WTC11 (cell line): ENCODE data around the gene BCL2L11.

ENCODE experiments used
- CBFB ChIP-seq: sonication (generic); formaldehyde crosslinking; IDR thresholded peaks from 2 replicates; pipeline ENCODE4 v1.8.1; 2022; ENCODE audit warnings: mild to moderate bottlenecking, low read depth, missing genetic modification reagents
- CTCF ChIP-seq: fragments of 200-600 bp; IDR thresholded peaks from 2 replicates; pipeline ENCODE4 v1.8.0; 2022; ENCODE audit warnings: antibody characterized with exemption
- TEAD1 ChIP-seq: sonication (generic); formaldehyde crosslinking; IDR thresholded peaks from 2 replicates; pipeline ENCODE4 v1.8.0; 2022; ENCODE audit warnings: mild to moderate bottlenecking, missing genetic modification reagents
- ZNF232 ChIP-seq: sonication (generic); formaldehyde crosslinking; IDR thresholded peaks from 2 replicates; pipeline ENCODE4 v1.8.0; 2022; ENCODE audit warnings: mild to moderate bottlenecking, missing genetic modification reagents
- TF ChIP-seq, protein P1 (sequence below): fragments of 250-450 bp; sonication (Bioruptor Pico); IDR thresholded peaks from 2 replicates; pipeline ENCODE4 v1.9.0; 2021; ENCODE audit warnings: mild to moderate bottlenecking, borderline replicate concordance

- TF ChIP-seq CTCF: no peak
- TF ChIP-seq, protein P1, sequence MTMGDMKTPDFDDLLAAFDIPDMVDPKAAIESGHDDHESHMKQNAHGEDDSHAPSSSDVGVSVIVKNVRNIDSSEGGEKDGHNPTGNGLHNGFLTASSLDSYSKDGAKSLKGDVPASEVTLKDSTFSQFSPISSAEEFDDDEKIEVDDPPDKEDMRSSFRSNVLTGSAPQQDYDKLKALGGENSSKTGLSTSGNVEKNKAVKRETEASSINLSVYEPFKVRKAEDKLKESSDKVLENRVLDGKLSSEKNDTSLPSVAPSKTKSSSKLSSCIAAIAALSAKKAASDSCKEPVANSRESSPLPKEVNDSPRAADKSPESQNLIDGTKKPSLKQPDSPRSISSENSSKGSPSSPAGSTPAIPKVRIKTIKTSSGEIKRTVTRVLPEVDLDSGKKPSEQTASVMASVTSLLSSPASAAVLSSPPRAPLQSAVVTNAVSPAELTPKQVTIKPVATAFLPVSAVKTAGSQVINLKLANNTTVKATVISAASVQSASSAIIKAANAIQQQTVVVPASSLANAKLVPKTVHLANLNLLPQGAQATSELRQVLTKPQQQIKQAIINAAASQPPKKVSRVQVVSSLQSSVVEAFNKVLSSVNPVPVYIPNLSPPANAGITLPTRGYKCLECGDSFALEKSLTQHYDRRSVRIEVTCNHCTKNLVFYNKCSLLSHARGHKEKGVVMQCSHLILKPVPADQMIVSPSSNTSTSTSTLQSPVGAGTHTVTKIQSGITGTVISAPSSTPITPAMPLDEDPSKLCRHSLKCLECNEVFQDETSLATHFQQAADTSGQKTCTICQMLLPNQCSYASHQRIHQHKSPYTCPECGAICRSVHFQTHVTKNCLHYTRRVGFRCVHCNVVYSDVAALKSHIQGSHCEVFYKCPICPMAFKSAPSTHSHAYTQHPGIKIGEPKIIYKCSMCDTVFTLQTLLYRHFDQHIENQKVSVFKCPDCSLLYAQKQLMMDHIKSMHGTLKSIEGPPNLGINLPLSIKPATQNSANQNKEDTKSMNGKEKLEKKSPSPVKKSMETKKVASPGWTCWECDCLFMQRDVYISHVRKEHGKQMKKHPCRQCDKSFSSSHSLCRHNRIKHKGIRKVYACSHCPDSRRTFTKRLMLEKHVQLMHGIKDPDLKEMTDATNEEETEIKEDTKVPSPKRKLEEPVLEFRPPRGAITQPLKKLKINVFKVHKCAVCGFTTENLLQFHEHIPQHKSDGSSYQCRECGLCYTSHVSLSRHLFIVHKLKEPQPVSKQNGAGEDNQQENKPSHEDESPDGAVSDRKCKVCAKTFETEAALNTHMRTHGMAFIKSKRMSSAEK: no peak
- TF ChIP-seq TEAD1 (CRISPR knock-in tag): no peak
- TF ChIP-seq CBFB: no peak
- TF ChIP-seq ZNF232: no peak
Observed at GRCh38 chr2:111113838-111114237, 6.9 kb upstream of the BCL2L11 start.
